ENCODE results near the gene FZD8. TPM values are rescaled to one million over a fixed set of nuclear protein-coding genes. Genes with fewer than 3 reads are reported as not detected.
A peak's percentile ranks its signal among the peaks of the same experiment; 100 is the strongest.

The FZD8 gene
- total and polyA plus RNA-seq, 4 donors = 0.25 to 5.4 (median 3.0) TPM

- 43% methylated on average over 6 of the region's 6 CpGs for WGBS
- no peaks in the 10 kb centered on the region for H3K27me3 ChIP-seq (ENCODE audit: control insufficient read depth in 4 of 4, insufficient read depth in 4 of 4, low read length in 3 of 4)
- no peak for DNase-seq (ENCODE audit: low spot score)
These were observed 29.6 kb downstream of the FZD8 start for GRCh38 chr10:35612385-35613106.

More at GRCh38 chr10:35612385-35613106, 29.6 kb downstream of the FZD8 start:
- H3K36me3 ChIP-seq (ENCODE audit: control insufficient read depth in 4 of 4, insufficient read depth in 3 of 4, low read depth in 1 of 4, low read length in 3 of 4) = no peaks in the 10 kb centered on the region
- peaks cover 0 to 17% (median 9%) of the 10 kb centered on the region in 4 donors for H3K4me1 ChIP-seq (ENCODE audit: control insufficient read depth in 4 of 4, insufficient read depth in 4 of 4, low read length in 3 of 4)
- H3K9ac ChIP-seq (ENCODE audit: low read depth in 1 of 2, low read length in 2 of 2) = no peak overlapping the region
- H3K4me3 ChIP-seq (ENCODE audit: low read depth in 1 of 3, low read length in 3 of 3) = no peak overlapping the region
- H3K27ac ChIP-seq (ENCODE audit: low read depth in 1 of 2, low read length in 2 of 2) = no peak overlapping the region
- H3K9me3 ChIP-seq (ENCODE audit: control insufficient read depth in 4 of 4, low read length in 3 of 4) = no peaks in the 10 kb centered on the region
- TF ChIP-seq RAD21 (IDR thresholded peaks at IDR 0.05) (peak; percentile 36 to 55), REST (IDR thresholded peaks at IDR 0.05) (peak; percentile 26), ZBTB33 (IDR thresholded peaks at IDR 0.05) (no peak), JUND (IDR thresholded peaks at IDR 0.05) (peak in 1 of 2 donors; percentile 25), MAX (IDR thresholded peaks at IDR 0.05) (peak; percentile 13), GABPA (IDR thresholded peaks at IDR 0.05 in 1 of 2, conservative IDR thresholded peaks at IDR 0.05 in 1 of 2) (no peak), EGR1 (IDR thresholded peaks at IDR 0.05; ENCODE audit: low read depth in 2 of 2) (no peak), HNF4A (conservative IDR thresholded peaks at IDR 0.05) (peak; percentile 62 to 80), TAF1 (conservative IDR thresholded peaks at IDR 0.05) (peak; percentile 39), YY1 (IDR thresholded peaks at IDR 0.05) (peak; percentile 44), SP1 (IDR thresholded peaks at IDR 0.05) (peak; percentile 90), HNF4G (IDR thresholded peaks at IDR 0.05) (peak; percentile 40), FOXA2 (IDR thresholded peaks at IDR 0.05) (no peak), ATF3 (IDR thresholded peaks at IDR 0.05) (no peak), FOXA1 (IDR thresholded peaks at IDR 0.05) (no peak), CTCF (IDR thresholded peaks at IDR 0.05; ENCODE audit: low read depth, low read length, missing input control) (no peak), RXRA (IDR thresholded peaks at IDR 0.05) (peak; percentile 39 to 65), NR2F2 (IDR thresholded peaks at IDR 0.05) (no peak)

Measured in liver (tissue), 9 donors.